ENCODE data around the gene NDUFS6. TPM values are rescaled to one million over a fixed set of nuclear protein-coding genes. Genes with fewer than 3 reads are reported as not detected.

Gene NDUFS6
- polyA plus RNA-seq, 1 donor from 2014 or later = 72.0 TPM

GRCh38 chr5:1806974-1807373 is 5.8 kb downstream of the NDUFS6 start:
- no peak overlapping the region for H3K4me3 ChIP-seq (ENCODE audit: low read length)
- no peak overlapping the region for H2AFZ ChIP-seq (ENCODE audit: low read depth, low read length)
- H3K9ac ChIP-seq (ENCODE audit: low read length) = no peak overlapping the region
- no peak overlapping the region for H3K4me2 ChIP-seq (ENCODE audit: low read length)
- no peaks in the 10 kb centered on the region for H4K20me1 ChIP-seq (ENCODE audit: insufficient read depth)
- H3K9me3 ChIP-seq (ENCODE audit: low read length) = no peaks in the 10 kb centered on the region
- no peak overlapping the region for H3K27ac ChIP-seq (ENCODE audit: low read length)
- peaks cover 5% of the 10 kb centered on the region for H3K36me3 ChIP-seq (ENCODE audit: insufficient read depth, low read length)
- H3K79me2 ChIP-seq (replicated peaks; ENCODE audit: insufficient read depth, low read length) = peaks cover 12% of the 10 kb centered on the region
- no peaks in the 10 kb centered on the region for H3K9me2 ChIP-seq (ENCODE audit: insufficient read depth, low read length)
- TF ChIP-seq EZH2 (IDR thresholded peaks at IDR 0.05; ENCODE audit: borderline replicate concordance, insufficient read depth, low read length, poor library complexity, severe bottlenecking) (no peak), EP300 (conservative IDR thresholded peaks at IDR 0.05; ENCODE audit: poor library complexity, severe bottlenecking) (no peak), REST (IDR thresholded peaks at IDR 0.05; ENCODE audit: borderline replicate concordance) (no peak), TAF1 (IDR thresholded peaks at IDR 0.05; ENCODE audit: low read depth) (no peak), RAD21 (conservative IDR thresholded peaks at IDR 0.05) (no peak), SMC3 (conservative IDR thresholded peaks at IDR 0.05; ENCODE audit: poor library complexity) (no peak), MXI1 (conservative IDR thresholded peaks at IDR 0.05; ENCODE audit: poor library complexity, severe bottlenecking) (no peak), CTCF (IDR thresholded peaks at IDR 0.05; ENCODE audit: poor library complexity, severe bottlenecking) (no peak), POLR2AphosphoS5 (IDR thresholded peaks at IDR 0.05) (no peak)
- no peaks in the 10 kb centered on the region for H3F3A ChIP-seq (ENCODE audit: insufficient read depth, low read length, poor library complexity, severe bottlenecking)
- no peaks in the 10 kb centered on the region for H3K27me3 ChIP-seq (ENCODE audit: insufficient read depth, low read depth, low read length)

GRCh38 chr5:1807451-1808185 is 6.4 kb downstream of the NDUFS6 start:
- no peaks in the 10 kb centered on the region for H3K27me3 ChIP-seq (ENCODE audit: insufficient read depth, low read depth, low read length)
- peaks cover 6% of the 10 kb centered on the region for H3K36me3 ChIP-seq (ENCODE audit: insufficient read depth, low read length)
- H3F3A ChIP-seq (ENCODE audit: insufficient read depth, low read length, poor library complexity, severe bottlenecking) = no peaks in the 10 kb centered on the region
- H3K27ac ChIP-seq (ENCODE audit: low read length) = no peak overlapping the region
- no peak overlapping the region for H3K4me3 ChIP-seq (ENCODE audit: low read length)
- H3K9ac ChIP-seq (ENCODE audit: low read length) = no peak overlapping the region
- no peaks in the 10 kb centered on the region for H3K9me2 ChIP-seq (ENCODE audit: insufficient read depth, low read length)
- H3K79me2 ChIP-seq (replicated peaks; ENCODE audit: insufficient read depth, low read length) = peaks cover 6% of the 10 kb centered on the region
- H2AFZ ChIP-seq (ENCODE audit: low read depth, low read length) = no peak overlapping the region
- no peak overlapping the region for H3K4me2 ChIP-seq (ENCODE audit: low read length)
- no peak for TF ChIP-seq EZH2 (IDR thresholded peaks at IDR 0.05; ENCODE audit: borderline replicate concordance, insufficient read depth, low read length, poor library complexity, severe bottlenecking)
- no peak for TF ChIP-seq REST (IDR thresholded peaks at IDR 0.05; ENCODE audit: borderline replicate concordance)
- no peak for TF ChIP-seq EP300 (conservative IDR thresholded peaks at IDR 0.05; ENCODE audit: poor library complexity, severe bottlenecking)
- no peak for TF ChIP-seq SMC3 (conservative IDR thresholded peaks at IDR 0.05; ENCODE audit: poor library complexity)
- no peak for TF ChIP-seq TAF1 (IDR thresholded peaks at IDR 0.05; ENCODE audit: low read depth)
- no peak for TF ChIP-seq POLR2AphosphoS5 (IDR thresholded peaks at IDR 0.05)
- TF ChIP-seq RAD21 (conservative IDR thresholded peaks at IDR 0.05) = no peak
- TF ChIP-seq MXI1 (conservative IDR thresholded peaks at IDR 0.05; ENCODE audit: poor library complexity, severe bottlenecking) = no peak
- no peak for TF ChIP-seq CTCF (IDR thresholded peaks at IDR 0.05; ENCODE audit: poor library complexity, severe bottlenecking)
- no peaks in the 10 kb centered on the region for H4K20me1 ChIP-seq (ENCODE audit: insufficient read depth)
- H3K9me3 ChIP-seq (ENCODE audit: low read length) = no peaks in the 10 kb centered on the region

Measured in neural cell (in vitro differentiated cells).